RWPE2 (cell line): Measurements from ENCODE around the gene CDK7.

ENCODE experiments used
- ATAC-seq: fragments of 200-7000 bp; cut with Tn5 transposase; 3 replicates; pipeline ENCODE4 v1.9.1; 2021; ENCODE audit warnings: low read depth
- DNase-seq: peaks from one replicate; pipeline ENCODE4 v3.0.0-alpha.2; 2020; ENCODE audit warnings: low spot score
- H3K27ac ChIP-seq: fragments of 450-650 bp; 2 replicates; pipeline ENCODE4 v1.5.1; 2017; ENCODE audit warnings: mild to moderate bottlenecking; ENCODE audit not compliant: poor library complexity, severe bottlenecking
- H3K27me3 ChIP-seq: fragments of 250-450 bp; sonication (Bioruptor Pico); 2 replicates; pipeline ENCODE4 v1.5.1; 2021; ENCODE audit warnings: mild to moderate bottlenecking, moderate library complexity; ENCODE audit not compliant: insufficient read depth, poor library complexity, severe bottlenecking
- H3K36me3 ChIP-seq: fragments of 250-450 bp; sonication (Bioruptor Pico); 2 replicates; pipeline ENCODE4 v1.5.1; 2020; ENCODE audit warnings: low read depth, mild to moderate bottlenecking, moderate library complexity
- H3K4me1 ChIP-seq: fragments of 250-450 bp; sonication (Bioruptor Pico); 2 replicates; pipeline ENCODE4 v1.5.1; 2021; ENCODE audit warnings: mild to moderate bottlenecking, moderate library complexity; ENCODE audit not compliant: insufficient read depth, poor library complexity, severe bottlenecking
- H3K4me3 ChIP-seq: fragments of 250-450 bp; sonication (Bioruptor Pico); 2 replicates; pipeline ENCODE4 v1.5.1; 2021; ENCODE audit warnings: mild to moderate bottlenecking, moderate library complexity; ENCODE audit not compliant: severe bottlenecking
- H3K9me3 ChIP-seq: fragments of 250-450 bp; sonication (Bioruptor Pico); 2 replicates; pipeline ENCODE4 v1.5.1; 2021; ENCODE audit warnings: mild to moderate bottlenecking, moderate library complexity; ENCODE audit not compliant: severe bottlenecking
- CTCF ChIP-seq: fragments of 450-650 bp; IDR thresholded peaks from one replicate; pipeline ENCODE4 v1.5.1; 2017; ENCODE audit warnings: mild to moderate bottlenecking, moderate library complexity; ENCODE audit not compliant: poor library complexity, severe bottlenecking

The CDK7 gene

GRCh38 chr5:69326365-69326764, 91.7 kb downstream of the CDK7 start:
- no peak overlapping the region for H3K27ac ChIP-seq
- no peak overlapping the region for H3K4me3 ChIP-seq
- no peaks in the 10 kb centered on the region for H3K27me3 ChIP-seq
- no peaks in the 10 kb centered on the region for H3K4me1 ChIP-seq
- DNase-seq, result no peak
- TF ChIP-seq CTCF, result no peak
- no peaks in the 10 kb centered on the region; the same call in 1 of the 2 replicates for H3K36me3 ChIP-seq
- no peaks in the 10 kb centered on the region for H3K9me3 ChIP-seq
- no peak for ATAC-seq
